NCI-H146 treated with DMSO at 0.1 percent for 48 hours (cell line): Measurements from ENCODE around the gene WDR6.

ENCODE experiments used
- DNase-seq: peaks from one replicate; lab custom pipeline; 2025; ENCODE audit not compliant: unreplicated experiment; lab: John Stamatoyannopoulos, UW

Gene WDR6

DNA sequence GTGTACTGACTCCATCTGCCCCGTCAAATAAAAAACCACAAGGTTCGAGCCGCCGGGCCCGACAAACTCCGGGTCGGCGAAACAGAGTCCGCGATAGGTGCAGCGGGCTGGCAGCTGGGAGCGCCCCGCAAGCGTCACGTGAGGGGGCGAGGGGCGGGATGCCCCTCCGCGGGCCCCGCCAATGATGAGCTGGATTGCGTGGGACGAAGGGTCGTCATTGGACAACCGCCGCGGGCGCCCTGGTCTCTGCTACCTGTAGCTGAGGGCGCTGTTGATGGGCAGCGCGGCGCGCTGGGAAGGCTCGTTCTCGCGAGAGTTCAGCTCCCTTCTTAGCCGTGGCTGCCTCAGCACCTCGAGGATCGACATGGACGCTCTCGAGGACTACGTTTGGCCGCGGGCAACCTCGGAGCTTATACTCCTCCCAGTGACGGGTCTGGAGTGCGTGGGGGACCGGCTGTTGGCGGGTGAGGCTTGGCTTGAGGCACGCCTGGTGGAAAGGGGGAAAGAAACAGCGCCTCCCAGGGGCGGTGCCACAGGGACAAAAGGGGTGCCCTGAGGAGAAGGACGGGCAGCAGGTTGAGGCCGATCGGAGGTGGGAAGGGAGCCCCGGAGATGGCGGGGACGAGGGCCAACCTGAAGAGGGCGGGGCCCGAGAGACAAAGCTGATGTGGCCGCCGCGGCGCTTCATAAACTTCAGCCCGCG is at the start of gene WDR6:
Gene WDR6 (plus strand): TSS at position 324 of the 703 bp plus-strand sequence. CDS start 41 bp downstream, at position 365.
- peak; percentile 92 for DNase-seq

GRCh38 chr3:48960841-48961413 is 46.3 kb upstream of the WDR6 start:
- DNase-seq, result no peak

GRCh38 chr3:48962340-48962739 is 44.9 kb upstream of the WDR6 start:
- no peak for DNase-seq

DNA sequence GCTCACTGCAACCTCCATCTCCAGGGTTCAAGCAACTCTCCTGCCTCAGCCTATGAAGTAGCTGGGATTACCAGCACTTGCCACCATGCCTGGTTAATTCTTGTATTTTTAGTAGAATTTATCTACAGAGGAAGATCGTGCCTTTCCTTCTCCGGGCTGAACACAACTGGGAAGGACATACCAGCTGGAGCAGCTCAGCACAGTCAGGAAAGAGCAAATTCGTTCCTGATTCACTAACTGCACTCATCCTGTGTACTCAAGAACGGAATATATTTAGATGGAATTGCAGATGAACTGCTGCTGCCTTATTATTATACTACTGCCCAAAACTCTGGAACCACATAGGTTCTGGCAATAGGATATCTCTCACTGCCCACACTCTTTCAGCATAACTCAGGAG is 44.3 kb upstream of the WDR6 start:
- no peak for DNase-seq

DNA sequence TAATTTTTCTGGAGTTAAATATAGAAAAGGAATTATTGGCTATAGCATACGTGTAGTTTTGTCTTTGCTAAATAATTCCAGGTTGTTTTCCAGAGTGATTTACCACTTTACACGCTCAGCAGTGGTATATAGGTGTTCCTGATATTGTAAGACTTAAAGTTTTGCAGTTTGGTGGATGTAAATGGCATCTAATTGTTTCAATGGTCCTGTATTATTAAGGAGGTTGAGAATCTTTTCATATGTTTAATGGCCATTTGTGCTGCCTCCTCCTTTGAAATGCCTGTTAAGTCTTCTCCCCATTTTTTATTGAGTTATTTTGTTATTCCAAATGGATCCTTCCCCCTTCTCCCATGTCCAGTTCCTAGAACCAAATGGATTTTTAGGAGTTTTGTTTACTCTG is 43.6 kb upstream of the WDR6 start:
- no peak for DNase-seq

DNA sequence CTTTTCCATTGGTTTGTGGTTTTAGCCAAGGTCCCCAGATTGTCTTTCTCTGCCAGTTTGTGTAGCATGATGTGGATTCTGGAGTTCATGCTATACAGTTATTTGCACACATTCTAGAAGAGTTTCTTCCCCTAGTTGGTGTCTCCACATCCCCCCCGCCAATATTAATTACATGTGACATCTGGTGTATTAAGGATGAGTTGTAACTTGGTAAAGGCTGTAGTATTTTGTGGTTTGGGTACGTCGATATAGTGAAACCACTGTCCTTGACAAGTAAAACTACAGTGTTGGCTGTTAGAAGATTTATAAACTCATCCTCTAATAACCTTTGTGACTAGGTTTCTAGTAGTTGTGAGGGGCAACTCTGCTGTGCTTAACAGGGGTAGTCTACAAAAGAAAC is 40.8 kb upstream of the WDR6 start:
- no peak for DNase-seq

- DNase-seq, result no peak
Measured at GRCh38 chr3:48966876-48967361, 40.3 kb upstream of the WDR6 start.

DNA sequence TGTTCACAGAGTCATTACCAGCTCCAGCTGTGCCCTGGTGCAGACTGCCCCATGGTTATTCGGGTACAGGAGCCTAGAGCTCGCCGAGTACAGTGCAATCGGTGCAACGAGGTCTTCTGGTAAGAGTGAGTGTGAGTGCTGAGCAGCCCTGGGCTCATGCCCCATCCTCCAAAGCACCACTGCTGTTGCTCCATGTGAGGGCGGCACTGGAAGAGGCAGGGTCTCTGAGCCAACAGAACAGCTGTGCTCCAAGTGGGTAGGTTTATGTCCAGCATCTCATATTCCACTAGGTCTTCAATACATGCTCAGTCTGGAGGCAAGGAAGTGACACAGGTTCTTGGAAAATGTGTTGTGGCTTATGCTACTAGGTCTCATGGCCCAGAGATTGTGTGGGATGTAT is 36.6 kb upstream of the WDR6 start:
- no peak for DNase-seq

GRCh38 chr3:48974076-48974864 is 32.9 kb upstream of the WDR6 start:
- no peak for DNase-seq

DNA sequence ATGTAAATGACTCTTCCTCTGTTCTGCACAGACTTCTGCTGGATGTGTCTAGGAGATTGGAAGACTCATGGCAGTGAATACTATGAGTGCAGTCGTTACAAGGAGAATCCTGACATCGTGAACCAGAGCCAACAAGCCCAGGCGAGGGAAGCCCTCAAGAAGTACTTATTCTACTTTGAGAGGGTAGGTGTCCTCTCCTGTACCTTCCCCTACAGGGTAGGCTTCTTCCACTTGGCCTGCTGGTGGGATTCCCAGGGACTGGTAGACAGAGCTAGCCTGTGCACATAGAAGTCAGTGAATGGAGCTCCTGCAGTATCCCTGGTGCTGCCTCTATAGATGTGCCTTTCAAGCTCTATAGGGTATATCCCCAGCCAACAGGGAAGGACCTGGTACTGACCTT is 27.7 kb upstream of the WDR6 start:
- DNase-seq, result no peak

DNA sequence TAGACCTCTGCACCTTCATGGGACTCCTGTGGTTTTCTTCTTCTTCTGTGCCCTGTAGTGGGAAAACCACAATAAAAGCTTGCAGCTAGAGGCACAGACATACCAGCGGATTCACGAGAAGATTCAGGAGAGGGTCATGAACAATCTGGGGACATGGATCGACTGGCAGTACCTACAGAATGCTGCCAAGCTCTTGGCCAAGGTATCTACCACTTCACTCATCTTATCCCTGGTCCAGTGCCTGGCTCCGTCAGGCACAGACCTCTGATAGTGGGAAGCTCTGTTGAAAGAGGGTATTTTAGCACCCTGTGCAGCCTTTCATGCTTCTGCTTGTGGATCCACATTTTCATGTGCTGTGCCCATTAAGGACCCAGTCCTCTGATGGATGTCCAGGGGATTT is 26.9 kb upstream of the WDR6 start:
- DNase-seq, result no peak

DNA sequence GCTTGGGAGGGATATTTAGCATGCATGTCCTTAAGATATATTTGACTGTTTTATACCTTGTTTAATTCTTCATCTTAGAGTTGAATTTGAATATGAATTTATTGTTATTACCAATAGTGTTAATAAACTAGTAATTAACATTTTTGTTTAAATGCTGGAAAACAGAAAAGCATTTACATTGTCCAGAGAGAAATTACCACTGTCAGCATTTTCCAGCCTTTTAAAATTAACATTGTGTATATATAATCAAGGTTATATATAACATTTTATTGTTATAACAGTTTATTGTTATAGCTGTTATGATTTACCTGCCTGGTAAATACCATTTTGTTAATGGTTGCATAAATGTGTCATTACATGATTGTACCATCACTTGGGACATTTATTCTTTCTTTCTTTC is 25.2 kb upstream of the WDR6 start:
- DNase-seq, result no peak

- DNase-seq, result no peak
Measured at GRCh38 chr3:48982686-48983085, 24.5 kb upstream of the WDR6 start.

DNA sequence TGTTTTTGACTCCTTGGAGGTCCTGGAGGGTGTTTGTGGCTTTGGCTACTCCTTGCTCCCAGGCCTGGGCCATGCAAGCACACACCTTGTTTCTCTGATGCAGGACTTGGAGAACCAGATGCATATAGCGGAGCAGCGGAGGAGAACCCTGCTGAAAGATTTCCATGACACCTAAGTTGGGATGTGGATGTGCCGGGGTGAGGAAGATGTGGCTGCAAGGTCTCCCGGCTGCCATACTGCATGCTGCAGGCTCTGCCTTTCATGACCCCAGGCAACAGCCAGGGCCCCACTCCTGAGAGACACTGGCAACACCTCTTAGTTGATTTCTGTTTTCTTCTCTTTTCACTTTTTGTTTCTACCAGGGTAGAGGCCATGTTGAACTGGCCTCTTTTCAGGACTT is 24.1 kb upstream of the WDR6 start:
- DNase-seq, result no peak

DNA sequence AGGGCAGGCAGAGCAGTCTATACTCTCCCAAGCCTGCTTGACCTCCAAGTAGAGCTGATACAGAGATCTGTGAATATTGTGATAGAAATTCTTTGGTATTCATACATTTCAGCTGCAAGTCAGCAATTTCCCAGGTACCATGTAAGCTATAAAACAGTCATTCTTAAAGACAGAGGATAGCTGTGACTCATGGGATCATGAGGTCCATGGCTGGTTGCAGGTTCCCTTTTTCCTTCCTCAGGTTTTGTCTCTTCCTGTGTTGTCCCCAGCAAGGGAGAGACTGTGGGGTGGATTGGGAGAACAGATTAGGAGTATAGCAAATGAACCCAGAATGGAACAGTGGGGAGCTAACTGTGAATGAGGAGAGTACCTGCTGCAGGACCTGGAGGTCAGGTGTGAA is 22.5 kb upstream of the WDR6 start:
- no peak for DNase-seq

DNA sequence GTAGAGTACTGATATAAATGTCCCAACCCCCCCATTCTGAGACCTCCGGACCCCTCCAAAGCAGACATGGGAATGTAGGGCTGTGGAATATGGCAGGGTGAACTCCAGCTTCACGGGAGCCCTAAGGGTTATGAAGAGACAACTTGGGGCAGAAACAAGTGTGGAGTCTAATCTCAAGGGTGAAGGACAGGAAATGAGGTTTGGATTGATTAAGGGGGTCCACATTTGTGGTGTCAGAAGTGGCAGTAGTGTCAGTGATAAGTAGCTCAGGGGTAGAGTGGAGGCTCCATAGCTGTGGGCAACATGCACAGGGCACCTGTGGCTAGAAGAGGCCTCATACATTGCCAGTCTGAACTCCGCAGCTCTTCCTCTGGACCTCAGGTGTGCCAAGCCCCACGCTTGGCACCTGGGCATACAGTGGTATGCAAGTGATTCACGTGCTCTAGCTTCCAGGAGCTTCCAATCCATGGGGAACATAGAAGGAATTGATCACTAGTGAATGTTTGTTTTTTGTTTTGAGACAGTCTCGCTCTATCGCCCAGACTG is 21.3 kb upstream of the WDR6 start:
- DNase-seq, result no peak

- DNase-seq, result no peak
Measured at GRCh38 chr3:48989126-48989795, 17.9 kb upstream of the WDR6 start.

GRCh38 chr3:48989796-48990635 is 17.2 kb upstream of the WDR6 start, which contains the start of gene P4HTM:
TSS of gene P4HTM (plus strand) at chr3:48990241. CDS start at chr3:48990257, 16 bp downstream.
- DNase-seq, result peak; percentile 16

GRCh38 chr3:48990636-48991469 is 16.3 kb upstream of the WDR6 start:
- no peak for DNase-seq
